DMS153 (cell line): ENCODE measurements around the gene BTN1A1.
"Not testable (repeated sequence)": the region's sequence is repeated elsewhere in the genome, so short reads cannot be mapped to it uniquely, and the experiment has no call there.

Experiments used
- DNase-seq: peaks from one replicate; lab custom pipeline; 2025; lab: John Stamatoyannopoulos, UW

Gene BTN1A1

GRCh38 chr6:26537846-26538571 is 37.9 kb downstream of the BTN1A1 start, which contains the start of gene HMGN4:
Gene HMGN4, plus strand, starts transcription at chr6:26538366. Its CDS starts 6,841 bp downstream, at chr6:26545207.
- DNase-seq, result peak; percentile 81

- no peak for DNase-seq
These were observed 38.4 kb downstream of the BTN1A1 start for GRCh38 chr6:26538572-26538902.

GRCh38 chr6:26539071-26539615 is 39.0 kb downstream of the BTN1A1 start:
- DNase-seq, result no peak

DNA sequence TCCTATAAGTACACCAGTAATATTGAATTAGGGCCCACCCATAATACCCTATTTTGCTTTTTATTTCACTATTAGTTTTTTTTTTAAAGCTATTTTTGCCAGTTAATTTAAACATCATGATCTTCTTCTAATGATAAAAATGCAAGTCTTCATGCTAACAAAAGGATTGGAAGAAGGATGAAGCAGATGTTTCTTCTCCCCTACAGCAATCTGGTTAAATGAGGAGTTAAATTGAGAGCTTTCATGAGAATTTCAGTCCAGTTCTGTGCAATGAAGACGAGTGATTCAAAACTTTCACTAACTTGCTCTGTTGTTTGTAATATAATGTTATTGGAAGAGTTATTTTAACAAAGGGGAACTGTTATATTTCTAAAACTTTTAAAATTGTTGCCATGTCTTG is 41.5 kb downstream of the BTN1A1 start:
- no peak for DNase-seq

- DNase-seq, result no peak
These were observed 43.9 kb downstream of the BTN1A1 start for GRCh38 chr6:26543953-26544352.

DNA sequence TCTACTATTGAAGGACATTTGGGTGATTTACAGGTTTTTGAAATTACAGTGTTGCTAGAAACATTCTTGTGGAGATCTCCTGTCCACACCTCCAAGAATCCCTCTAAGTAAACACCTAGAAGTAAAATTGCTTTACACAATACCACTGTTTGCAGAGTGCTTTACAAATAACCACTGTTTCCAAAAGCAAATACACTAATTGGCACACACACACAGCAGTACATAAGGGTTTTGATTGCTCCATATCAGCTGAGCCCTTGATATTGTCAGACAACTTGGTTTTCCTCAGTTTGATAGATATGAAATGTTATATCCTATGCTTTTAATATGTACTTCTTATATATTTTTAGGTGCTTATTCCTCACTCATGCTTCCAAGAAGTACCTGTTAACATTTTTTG is 44.4 kb downstream of the BTN1A1 start:
- DNase-seq, result no peak

- DNase-seq, result no peak
These were observed 45.5 kb downstream of the BTN1A1 start for GRCh38 chr6:26545627-26546026.

DNA sequence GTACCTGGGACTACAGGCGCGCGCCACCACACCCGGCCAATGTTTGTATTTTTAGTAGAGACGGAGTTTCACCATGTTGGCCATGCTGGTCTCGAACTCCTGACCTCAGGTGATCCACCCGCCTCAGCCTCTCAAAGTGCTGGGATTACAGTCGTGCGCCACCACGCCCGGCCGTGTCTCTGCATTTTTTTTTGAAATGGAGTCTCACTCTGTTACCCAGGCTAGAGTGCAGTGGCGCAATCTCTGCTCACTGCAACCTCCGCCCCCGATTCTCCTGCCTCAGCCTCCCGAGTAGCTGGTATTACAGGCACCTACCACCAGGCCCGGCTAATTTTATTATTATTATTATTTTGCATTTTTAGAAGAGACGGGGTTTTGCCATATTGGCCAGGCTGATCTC is 47.3 kb downstream of the BTN1A1 start:
- not testable (repeated sequence) for DNase-seq

- DNase-seq, result peak; percentile 58
These were observed 50.3 kb downstream of the BTN1A1 start for GRCh38 chr6:26550250-26550993.

GRCh38 chr6:26552205-26552604 is 52.1 kb downstream of the BTN1A1 start:
- DNase-seq, result no peak

GRCh38 chr6:26552640-26553188 is 52.6 kb downstream of the BTN1A1 start:
- no peak for DNase-seq

- DNase-seq, result peak; percentile 30
These were observed 53.1 kb downstream of the BTN1A1 start for GRCh38 chr6:26553264-26553634.

DNA sequence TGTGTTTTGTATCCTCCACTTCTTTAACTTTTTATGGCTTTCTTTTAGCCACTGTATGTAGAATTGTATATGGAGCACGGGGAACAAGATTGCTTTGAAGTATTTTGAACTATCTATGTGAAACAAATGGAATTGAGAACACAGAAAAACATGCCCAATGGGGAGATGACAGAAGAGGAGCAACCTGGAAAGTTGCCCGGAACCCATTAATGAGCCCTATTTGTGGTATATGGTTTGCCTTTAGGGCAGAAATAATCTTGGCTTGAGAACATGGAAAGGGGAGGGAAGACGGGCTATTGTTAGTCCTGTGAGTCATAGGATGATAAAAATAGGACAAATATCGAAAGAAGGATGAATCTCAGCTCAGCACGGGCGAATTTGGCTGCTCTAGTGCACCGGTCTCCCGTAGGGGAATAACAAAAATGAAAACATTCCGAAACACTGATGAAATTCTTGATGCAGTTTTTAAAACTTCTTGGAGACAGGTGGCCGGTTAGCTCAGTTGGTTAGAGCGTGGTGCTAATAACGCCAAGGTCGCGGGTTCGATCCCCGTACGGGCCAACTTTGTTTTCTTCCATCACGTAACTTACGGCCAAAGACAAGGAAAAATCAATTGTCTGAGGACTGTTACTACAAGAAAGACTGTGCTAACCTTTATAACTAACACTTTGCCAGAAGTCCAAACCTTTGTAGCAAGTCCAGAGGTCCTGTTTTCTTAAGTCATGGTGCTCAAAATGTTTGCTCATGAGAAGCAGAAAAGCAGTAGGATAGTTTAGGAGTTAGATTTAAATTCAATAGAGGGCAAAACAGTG is 53.7 kb downstream of the BTN1A1 start:
- peak; percentile 76 for DNase-seq

DNA sequence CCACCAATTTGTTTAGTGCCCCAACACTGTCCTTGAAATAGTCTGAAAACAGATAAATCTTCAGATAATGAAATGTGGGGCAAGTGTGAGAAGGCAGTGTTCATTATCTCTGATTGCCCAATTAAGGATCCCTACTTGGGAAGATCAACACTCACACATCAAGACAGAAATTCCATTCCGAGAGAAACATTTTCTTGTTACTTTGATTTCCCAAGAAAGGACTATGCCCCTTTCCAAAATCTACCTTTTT is 54.3 kb downstream of the BTN1A1 start:
- DNase-seq, result no peak

DNA sequence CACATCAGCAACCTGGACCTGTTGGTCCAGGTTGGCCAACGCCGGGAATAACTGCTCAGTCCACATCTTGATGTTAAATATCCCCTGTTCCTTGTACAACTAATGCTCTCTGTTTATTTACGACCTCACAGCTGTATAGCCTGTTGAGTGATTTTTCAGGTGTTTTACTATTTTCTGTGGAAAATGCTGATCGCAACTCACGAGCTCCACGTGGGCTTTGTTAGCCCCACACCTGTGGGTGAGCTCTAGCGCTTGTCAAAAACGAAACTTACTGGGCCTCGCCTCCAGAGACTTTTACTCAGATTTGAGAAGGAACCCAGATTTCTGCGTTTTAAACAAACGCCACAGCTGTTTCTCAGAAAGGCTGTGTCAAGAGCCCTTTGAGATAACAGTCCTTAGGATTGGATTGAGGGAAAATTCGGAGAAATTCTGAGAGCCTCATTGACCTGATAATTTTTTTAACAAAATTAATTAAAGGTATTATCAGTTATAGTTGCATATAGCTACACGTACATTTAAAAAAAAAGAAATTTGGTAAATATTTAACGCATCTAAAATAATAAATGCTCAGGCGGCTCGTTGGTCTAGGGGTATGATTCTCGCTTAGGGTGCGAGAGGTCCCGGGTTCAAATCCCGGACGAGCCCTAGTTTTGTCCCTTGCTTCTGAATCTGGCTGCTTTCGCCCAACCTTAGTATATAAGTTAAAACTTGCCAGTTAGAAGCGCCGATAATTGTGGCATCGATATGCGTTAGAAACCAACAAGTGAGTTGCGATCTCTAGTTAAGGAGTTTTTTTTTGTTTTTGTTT is 54.8 kb downstream of the BTN1A1 start:
- peak; percentile 16 for DNase-seq

DNA sequence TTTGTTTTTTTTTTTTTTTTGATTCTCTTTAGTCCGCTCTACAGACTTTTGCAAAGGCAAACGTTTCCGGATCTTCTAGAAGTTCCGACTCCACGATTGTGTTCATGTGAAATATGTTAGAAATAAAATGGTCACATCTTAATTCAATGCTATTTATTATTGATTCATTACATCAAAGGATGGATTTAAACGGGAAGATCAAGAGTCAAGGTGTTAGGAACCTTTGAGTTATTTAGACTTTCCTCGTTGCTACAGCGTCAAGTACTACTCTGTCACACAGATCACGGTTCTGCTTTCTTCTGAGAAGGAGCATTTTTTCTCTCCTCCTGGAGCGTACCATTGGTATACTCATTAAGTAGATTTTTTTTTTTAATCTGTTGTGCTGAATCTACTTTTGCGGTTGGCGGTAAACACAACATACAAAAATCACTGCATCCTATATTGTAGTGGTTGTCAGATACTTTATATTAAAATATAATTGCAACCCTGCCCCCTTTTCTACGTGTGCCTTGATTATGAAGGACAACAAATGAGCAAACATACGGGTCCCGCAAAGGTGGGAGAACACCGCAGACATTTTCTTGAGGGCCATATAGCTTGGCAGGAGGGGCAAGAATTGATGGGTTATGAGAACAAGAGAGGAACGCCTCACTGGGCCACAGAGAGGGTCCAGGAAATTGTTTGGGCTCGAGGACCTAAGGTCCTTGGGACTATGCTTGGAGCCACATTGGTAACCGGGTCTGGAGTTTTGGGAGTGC is 55.6 kb downstream of the BTN1A1 start:
- DNase-seq, result no peak

DNA sequence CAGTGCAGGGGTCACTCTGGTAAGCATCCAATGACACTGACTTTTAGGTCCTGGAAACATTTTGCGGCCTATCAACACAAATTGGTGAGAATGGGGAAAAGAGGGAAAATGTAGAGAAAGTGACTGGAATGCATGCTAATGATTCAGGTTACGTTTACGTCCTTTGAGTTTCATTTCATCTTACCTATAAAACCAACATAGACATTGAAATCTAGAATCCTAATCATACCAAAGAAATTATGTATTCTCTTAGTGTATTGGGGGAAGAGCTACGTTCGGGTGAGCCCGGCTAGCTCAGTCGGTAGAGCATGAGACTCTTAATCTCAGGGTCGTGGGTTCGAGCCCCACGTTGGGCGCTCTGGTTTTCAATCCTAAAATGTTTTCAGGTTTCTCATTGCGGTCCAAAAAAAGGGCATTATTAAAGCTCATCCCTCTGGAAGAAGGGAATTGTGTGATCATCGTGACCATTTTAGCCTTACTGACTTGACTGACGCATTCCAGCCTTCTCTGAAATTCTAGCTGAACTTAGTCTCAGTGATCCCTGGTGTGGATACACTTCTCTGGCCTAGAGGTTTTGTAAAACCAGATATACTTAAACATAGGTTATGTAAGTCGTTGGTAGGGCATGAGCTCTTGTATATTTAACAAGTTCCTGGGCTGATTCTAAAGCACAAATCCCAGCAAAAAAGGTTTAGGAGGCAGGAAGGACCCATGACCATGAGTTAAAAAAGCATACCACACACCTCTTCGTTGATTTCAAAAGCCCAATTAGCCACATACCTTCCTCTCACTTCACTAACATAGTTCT is 56.4 kb downstream of the BTN1A1 start:
- peak; percentile 67 for DNase-seq
